Osteoblast (primary cell): Measurements from ENCODE around the gene EMC8. TPM values are rescaled to one million over a fixed set of nuclear protein-coding genes. Genes with fewer than 3 reads are reported as not detected.
A peak's percentile ranks its signal among the peaks of the same experiment; 100 is the strongest.

ENCODE experiments used
- DNase-seq: peaks from one replicate; pipeline ENCODE4 v3.0.0; 2011; ENCODE audit warnings: low spot score, mixed read lengths; ENCODE audit not compliant: insufficient read length; ENCODE audit errors: missing footprints
- H2AFZ ChIP-seq: 2 replicates; pipeline ENCODE4 v1.6.0; 2011; ENCODE audit warnings: mild to moderate bottlenecking, low read length
- H3K27ac ChIP-seq: 2 replicates; pipeline ENCODE4 v1.5.1; 2011; ENCODE audit warnings: mild to moderate bottlenecking, low read depth, low read length, moderate library complexity
- H3K27me3 ChIP-seq: 2 replicates; pipeline ENCODE4 v1.6.0; 2012; ENCODE audit warnings: mild to moderate bottlenecking, control low read depth, inconsistent platforms, low read length, moderate library complexity; ENCODE audit not compliant: insufficient read depth
- H3K36me3 ChIP-seq: 2 replicates; pipeline ENCODE4 v1.5.1; 2011; ENCODE audit warnings: mild to moderate bottlenecking, low read length, control low read depth, moderate library complexity; ENCODE audit not compliant: insufficient read depth
- H3K4me1 ChIP-seq: 2 replicates; pipeline ENCODE4 v1.5.1; 2011; ENCODE audit warnings: mild to moderate bottlenecking, low read length, control low read depth, moderate library complexity; ENCODE audit not compliant: insufficient read depth
- H3K4me2 ChIP-seq: 2 replicates; pipeline ENCODE4 v1.6.0; 2011; ENCODE audit warnings: mild to moderate bottlenecking, low read length; ENCODE audit not compliant: insufficient read depth
- H3K4me3 ChIP-seq: fragments of 200-600 bp; sonication (generic); 3 replicates; pipeline ENCODE4 v1.5.1; 2012; ENCODE audit warnings: mild to moderate bottlenecking, low read length, inconsistent platforms; ENCODE audit not compliant: insufficient read depth
- H3K79me2 ChIP-seq: 2 replicates; pipeline ENCODE4 v1.6.0; 2012; ENCODE audit warnings: mild to moderate bottlenecking, low read length, control low read depth, inconsistent platforms; ENCODE audit not compliant: insufficient read depth
- H3K9me3 ChIP-seq: 2 replicates; pipeline ENCODE4 v1.5.1; 2011; ENCODE audit warnings: low read depth, low read length, control low read depth
- H4K20me1 ChIP-seq: 2 replicates; pipeline ENCODE4 v1.6.0; 2012; ENCODE audit warnings: mild to moderate bottlenecking, low read length, control low read depth; ENCODE audit not compliant: insufficient read depth
- CTCF ChIP-seq: IDR thresholded peaks from 2 replicates; pipeline ENCODE4 v1.5.1; 2011; ENCODE audit warnings: mild to moderate bottlenecking, low read depth, low read length, moderate library complexity; ENCODE audit errors: extremely low read depth
- total RNA-seq: library from RNA; depleted of rRNA; stranded (reverse); fragments of >200 nt; gene quantifications from 2 replicates; pipeline ENCODE4 v1.2.3, GENCODE V29; 2012

The EMC8 gene
- total RNA-seq, 1 donor: 28.6 TPM

- Histone ChIP-seq H3K9me3 (no peaks in the 10 kb centered on the region), H3K27ac (no peak overlapping the region), H3K36me3 (no peaks in the 10 kb centered on the region), H3K4me3 (no peak overlapping the region), H3K79me2 (no peaks in the 10 kb centered on the region), H4K20me1 (no peaks in the 10 kb centered on the region), H3K4me2 (no peak overlapping the region), H3K4me1 (no peaks in the 10 kb centered on the region), H2AFZ (no peak overlapping the region), H3K27me3 (peaks cover 38% of the 10 kb centered on the region)
- DNase-seq: no peak
- no peak for TF ChIP-seq CTCF
These were observed 16.8 kb upstream of the EMC8 start for GRCh38 chr16:85816159-85816558.

- DNase-seq: no peak
- Histone ChIP-seq H3K27me3 (peaks cover 29% of the 10 kb centered on the region), H3K4me2 (no peak overlapping the region), H3K4me3 (no peak overlapping the region), H3K9me3 (no peaks in the 10 kb centered on the region), H4K20me1 (no peaks in the 10 kb centered on the region), H2AFZ (no peak overlapping the region), H3K36me3 (no peaks in the 10 kb centered on the region), H3K4me1 (no peaks in the 10 kb centered on the region), H3K79me2 (no peaks in the 10 kb centered on the region), H3K27ac (no peak overlapping the region)
- TF ChIP-seq CTCF: no peak
These were observed 13.7 kb upstream of the EMC8 start for GRCh38 chr16:85812811-85813700.

- no peaks in the 10 kb centered on the region for H3K36me3 ChIP-seq
These were observed 12.9 kb upstream of the EMC8 start for GRCh38 chr16:85812031-85812807.

More at GRCh38 chr16:85812031-85812807, 12.9 kb upstream of the EMC8 start:
- peaks cover 27% of the 10 kb centered on the region for H3K27me3 ChIP-seq
- H2AFZ ChIP-seq: no peak overlapping the region
- no peaks in the 10 kb centered on the region for H3K79me2 ChIP-seq
- H3K4me3 ChIP-seq: no peak overlapping the region
- no peaks in the 10 kb centered on the region for H4K20me1 ChIP-seq
- no peaks in the 10 kb centered on the region for H3K4me1 ChIP-seq
- no peak overlapping the region for H3K27ac ChIP-seq
- H3K9me3 ChIP-seq: no peaks in the 10 kb centered on the region
- no peak overlapping the region for H3K4me2 ChIP-seq
- TF ChIP-seq CTCF: no peak
- peak; percentile 79 for DNase-seq
